ENCODE measurements around the gene NMT2. TPM values are rescaled to one million over a fixed set of nuclear protein-coding genes. Genes with fewer than 3 reads are reported as not detected.

Gene NMT2
- total RNA-seq, 1 experiment from 2014 or later = 11.8 TPM

- Histone ChIP-seq H3K4ac (ENCODE audit: low read depth, low read length) (no peak overlapping the region), H3K79me2 (ENCODE audit: insufficient read depth, low read length) (no peaks in the 10 kb centered on the region), H3K79me1 (ENCODE audit: insufficient read depth, low read depth, low read length, poor library complexity, severe bottlenecking) (no peaks in the 10 kb centered on the region), H4K91ac (ENCODE audit: insufficient read length, low read depth, low read length) (no peak overlapping the region), H2AK5ac (ENCODE audit: insufficient read length, low read length) (no peak overlapping the region), H3K4me1 (ENCODE audit: insufficient read depth, low read length) (no peaks in the 10 kb centered on the region), H2BK12ac (ENCODE audit: insufficient read length, low read depth, low read length) (no peak overlapping the region), H2AFZ (ENCODE audit: low read length) (no peak overlapping the region), H2BK120ac (ENCODE audit: low read depth, low read length, poor library complexity, severe bottlenecking) (no peak overlapping the region), H2BK15ac (ENCODE audit: low read depth, low read length) (no peak overlapping the region), H4K8ac (replicated peaks; ENCODE audit: insufficient read length, low read depth, low read length) (no peak overlapping the region), H3K27ac (ENCODE audit: insufficient read length, low read depth, low read length) (no peak overlapping the region), H3K56ac (ENCODE audit: insufficient read length, low read depth, low read length) (no peak overlapping the region), H3K4me2 (ENCODE audit: insufficient read depth, insufficient read length, low read length) (no peak overlapping the region), H2BK5ac (ENCODE audit: insufficient read length, low read length) (no peak overlapping the region), H3K14ac (ENCODE audit: insufficient read depth, low read length) (no peak overlapping the region), H3K9ac (ENCODE audit: extremely low read depth, insufficient read length, low read length) (no peak overlapping the region), H4K20me1 (ENCODE audit: control insufficient read depth, insufficient read depth, insufficient read length) (no peaks in the 10 kb centered on the region), H3T11ph (ENCODE audit: low read length) (no peak overlapping the region), H3K23me2 (ENCODE audit: insufficient read length, low read depth, low read length, poor library complexity, severe bottlenecking) (no peaks in the 10 kb centered on the region), H2BK20ac (ENCODE audit: low read depth, low read length, poor library complexity, severe bottlenecking) (no peak overlapping the region), H3K18ac (ENCODE audit: insufficient read length, low read depth, low read length) (no peak overlapping the region), H3K23ac (ENCODE audit: insufficient read length, low read depth, low read length) (no peak overlapping the region), H4K5ac (ENCODE audit: insufficient read length, low read depth, low read length) (no peak overlapping the region), H3K27me3 (ENCODE audit: insufficient read depth, low read length) (no peaks in the 10 kb centered on the region), H3K9me3 (ENCODE audit: control insufficient read depth, low read depth, low read length) (no peaks in the 10 kb centered on the region)
- no CpG with 5 or more reads among the region's 16 CpGs for WGBS (ENCODE audit: extremely low coverage, insufficient read length, low lambda C conversion rate)
- Mint-ChIP-seq H3K4me1 (peaks cover 4 to 11% of the 10 kb centered on the region in 2 experiments; a peak in 3 of 4 replicates), H3K27me3 (ENCODE audit: low read depth) (no peaks in the 10 kb centered on the region), H3K27ac (peak overlapping the region in 1 of 3 experiments; percentile 16; a peak in 1 of 7 replicates), H3K36me3 (ENCODE audit: insufficient read depth in 1 of 3, low read depth in 3 of 3) (peaks cover 0 to 8% (median 6%) of the 10 kb centered on the region in 3 experiments; a peak in 3 of 7 replicates), H3K9me3 (no peaks in the 10 kb centered on the region), H3K4me3 (no peak overlapping the region)
- TF ChIP-seq CTCF (conservative IDR thresholded peaks at IDR 0.05) = no peak
- DNase-seq = no peak
These were observed 27.1 kb downstream of the NMT2 start for GRCh38 chr10:15141136-15142054.
